DND-41 (cell line): ENCODE results near the gene CHMP1B.

ENCODE experiments used
- ATAC-seq: fragments of 200-7000 bp; cut with Tn5 transposase; 3 replicates; pipeline ENCODE4 v1.9.1; 2021; ENCODE audit warnings: low read depth; ENCODE audit not compliant: insufficient read depth
- DNase-seq: peaks from one replicate; pipeline ENCODE4 v3.0.0-alpha.2; 2020
- H2AFZ ChIP-seq: 2 replicates; pipeline ENCODE4 v1.6.0; 2012; ENCODE audit warnings: low read depth, low read length
- H3K27ac ChIP-seq: 2 replicates; pipeline ENCODE4 v1.5.1; 2012; ENCODE audit warnings: low read length, inconsistent platforms
- H3K27me3 ChIP-seq: fragments of 200-600 bp; sonication (generic); 2 replicates; pipeline ENCODE4 v1.6.0; 2012; ENCODE audit warnings: low read length, mild to moderate bottlenecking, inconsistent platforms; ENCODE audit not compliant: insufficient read depth, poor library complexity
- H3K36me3 ChIP-seq: 2 replicates; pipeline ENCODE4 v1.5.1; 2012; ENCODE audit warnings: low read length, inconsistent platforms; ENCODE audit not compliant: insufficient read depth
- H3K4me1 ChIP-seq: 2 replicates; pipeline ENCODE4 v1.5.1; 2012; ENCODE audit warnings: mild to moderate bottlenecking, low read length; ENCODE audit not compliant: insufficient read depth
- H3K4me2 ChIP-seq: 2 replicates; pipeline ENCODE4 v1.6.0; 2012; ENCODE audit warnings: mild to moderate bottlenecking, moderate library complexity, low read length, inconsistent platforms; ENCODE audit not compliant: insufficient read depth
- H3K4me3 ChIP-seq, 2 experiments: fragments of 200-600 bp in 1 of 2; shearing (Covaris generic) in 1 of 2; 2 replicates each; pipeline ENCODE4 v1.5.1; 2012 to 2016; ENCODE audit warnings: inconsistent platforms in 2 of 2, low read length in 2 of 2, mild to moderate bottlenecking in 2 of 2, low read depth in 1 of 2, moderate library complexity in 1 of 2
- H3K79me2 ChIP-seq: 2 replicates; pipeline ENCODE4 v1.6.0; 2012; ENCODE audit warnings: low read length, inconsistent platforms; ENCODE audit not compliant: insufficient read depth
- H3K9ac ChIP-seq: 2 replicates; pipeline ENCODE4 v1.6.0; 2012; ENCODE audit warnings: low read depth, mild to moderate bottlenecking, inconsistent platforms, low read length, moderate library complexity
- H3K9me3 ChIP-seq: 2 replicates; pipeline ENCODE4 v1.5.1; 2012; ENCODE audit warnings: low read length, moderate library complexity, mild to moderate bottlenecking, inconsistent platforms; ENCODE audit not compliant: insufficient read depth, severe bottlenecking
- H4K20me1 ChIP-seq: 2 replicates; pipeline ENCODE4 v1.6.0; 2012; ENCODE audit warnings: low read length; ENCODE audit not compliant: insufficient read depth
- CTCF ChIP-seq: IDR thresholded peaks from 2 replicates; pipeline ENCODE4 v1.5.1; 2012; ENCODE audit warnings: borderline replicate concordance, low read length, moderate library complexity, mild to moderate bottlenecking; ENCODE audit not compliant: poor library complexity, severe bottlenecking; ENCODE audit errors: extremely low read depth
- EZH2 ChIP-seq: IDR thresholded peaks from 3 replicates; pipeline ENCODE4 v1.6.1; 2012; ENCODE audit warnings: borderline replicate concordance, low read depth, mild to moderate bottlenecking, moderate library complexity, low read length, inconsistent platforms; ENCODE audit not compliant: severe bottlenecking

CHMP1B gene

GRCh38 chr18:11873670-11874340 lies 22.6 kb downstream of the CHMP1B start:
- Histone ChIP-seq H3K27ac (no peak overlapping the region), H3K4me3 (no peak overlapping the region), H2AFZ (no peak overlapping the region), H4K20me1 (no peaks in the 10 kb centered on the region), H3K9me3 (no peaks in the 10 kb centered on the region), H3K36me3 (0 out of 2 replicates have a peak, but pooled peaks cover 3% of the 10 kb centered on the region), H3K4me1 (no peaks in the 10 kb centered on the region), H3K4me2 (no peak overlapping the region), H3K9ac (no peak overlapping the region), H3K27me3 (no peaks in the 10 kb centered on the region), H3K79me2 (no peaks in the 10 kb centered on the region)
- TF ChIP-seq EZH2 = no peak
- TF ChIP-seq CTCF = no peak
- DNase-seq (no peak), ATAC-seq (no peak)

GRCh38 chr18:11874676-11875075 lies 23.5 kb downstream of the CHMP1B start:
- Histone ChIP-seq H3K27me3 (no peaks in the 10 kb centered on the region), H4K20me1 (no peaks in the 10 kb centered on the region), H3K36me3 (0 out of 2 replicates have a peak, but pooled peaks cover 3% of the 10 kb centered on the region), H2AFZ (no peak overlapping the region), H3K4me2 (no peak overlapping the region), H3K79me2 (no peaks in the 10 kb centered on the region), H3K27ac (no peak overlapping the region), H3K9me3 (no peaks in the 10 kb centered on the region), H3K4me3 (no peak overlapping the region), H3K9ac (no peak overlapping the region), H3K4me1 (no peaks in the 10 kb centered on the region)
- DNase-seq (no peak), ATAC-seq (no peak; the same call in 2 of the 3 replicates)
- TF ChIP-seq CTCF (no peak), EZH2 (no peak)

GRCh38 chr18:11877497-11878135 lies 26.4 kb downstream of the CHMP1B start:
- Histone ChIP-seq H3K27ac (no peak overlapping the region), H3K79me2 (no peaks in the 10 kb centered on the region), H4K20me1 (no peaks in the 10 kb centered on the region), H3K4me2 (no peak overlapping the region), H3K4me3 (no peak overlapping the region), H3K4me1 (no peaks in the 10 kb centered on the region), H2AFZ (no peak overlapping the region), H3K9ac (no peak overlapping the region), H3K9me3 (no peaks in the 10 kb centered on the region), H3K27me3 (no peaks in the 10 kb centered on the region), H3K36me3 (0 out of 2 replicates have a peak, but pooled peaks cover 3% of the 10 kb centered on the region)
- DNase-seq = no peak
- TF ChIP-seq CTCF (no peak), EZH2 (no peak)
- no peak for ATAC-seq
